Measurements from ENCODE around the gene HS1BP3. TPM values are rescaled to one million over a fixed set of nuclear protein-coding genes. Genes with fewer than 3 reads are reported as not detected.

HS1BP3 gene
- total and polyA plus RNA-seq, 2 of the 13 experiments (the other 11 are each of a cell fraction or from before 2014, with no cell fraction given) = 15.2 to 22.0 TPM

DNA sequence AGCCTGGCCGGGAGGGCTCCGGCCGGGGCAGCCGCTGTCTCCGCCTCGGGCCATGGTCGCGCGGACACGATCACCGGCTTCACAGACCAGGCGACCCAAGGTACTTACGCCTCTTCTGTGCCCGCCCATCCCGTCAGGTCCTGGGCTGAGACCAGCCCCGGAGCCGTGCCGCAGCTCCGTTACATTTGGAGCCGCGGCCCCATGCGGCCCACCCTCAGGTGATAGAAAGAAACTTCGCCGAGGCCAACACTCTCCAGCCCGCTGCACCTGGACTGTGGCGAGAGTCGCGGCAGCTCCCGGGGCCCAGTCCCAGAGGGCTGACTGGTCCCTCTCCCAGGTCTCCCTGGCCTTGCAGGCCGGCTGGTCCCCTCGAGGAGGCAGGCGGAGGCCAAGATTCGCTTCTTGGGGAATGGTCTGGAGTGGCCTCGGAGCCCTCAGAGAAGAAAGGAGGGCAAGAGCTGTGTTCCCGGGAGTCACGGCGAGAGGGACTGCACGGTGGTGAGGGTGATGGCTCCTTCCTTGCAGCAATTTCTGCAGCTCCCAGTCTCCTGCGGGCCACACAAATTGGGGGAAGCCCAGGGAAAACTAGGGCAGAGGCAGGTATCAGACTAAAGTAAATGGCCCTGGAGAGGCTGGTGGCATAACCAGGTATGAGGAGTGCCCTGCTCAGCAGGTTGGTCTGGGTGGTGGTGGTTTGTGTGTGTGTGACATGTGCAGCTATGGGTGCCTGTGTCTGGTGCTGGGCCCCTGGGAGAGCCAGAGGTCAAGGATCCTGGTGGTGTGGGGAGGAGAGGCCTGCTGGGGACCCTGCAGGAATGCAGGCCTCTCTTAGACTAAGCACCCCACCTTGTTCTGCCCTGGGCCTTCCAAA lies 16.9 kb upstream of the HS1BP3 start (continued):
- TF ChIP-seq ARHGAP35 (CRISPR knock-in tag; IDR thresholded peaks at IDR 0.05; ENCODE audit: borderline replicate concordance) = 0 out of 2 replicates have a peak, but pooled peaks have one; percentile 58
- TF ChIP-seq BCL6 (CRISPR knock-in tag; IDR thresholded peaks at IDR 0.05) = 0 out of 2 replicates have a peak, but pooled peaks have one; percentile 14
- TF ChIP-seq GATAD2A (CRISPR knock-in tag; IDR thresholded peaks at IDR 0.05) = peak; percentile 27; the same call in 1 of the 2 replicates
- TF ChIP-seq ZNF24 (IDR thresholded peaks at IDR 0.05) = no peak
- TF ChIP-seq, protein P1, sequence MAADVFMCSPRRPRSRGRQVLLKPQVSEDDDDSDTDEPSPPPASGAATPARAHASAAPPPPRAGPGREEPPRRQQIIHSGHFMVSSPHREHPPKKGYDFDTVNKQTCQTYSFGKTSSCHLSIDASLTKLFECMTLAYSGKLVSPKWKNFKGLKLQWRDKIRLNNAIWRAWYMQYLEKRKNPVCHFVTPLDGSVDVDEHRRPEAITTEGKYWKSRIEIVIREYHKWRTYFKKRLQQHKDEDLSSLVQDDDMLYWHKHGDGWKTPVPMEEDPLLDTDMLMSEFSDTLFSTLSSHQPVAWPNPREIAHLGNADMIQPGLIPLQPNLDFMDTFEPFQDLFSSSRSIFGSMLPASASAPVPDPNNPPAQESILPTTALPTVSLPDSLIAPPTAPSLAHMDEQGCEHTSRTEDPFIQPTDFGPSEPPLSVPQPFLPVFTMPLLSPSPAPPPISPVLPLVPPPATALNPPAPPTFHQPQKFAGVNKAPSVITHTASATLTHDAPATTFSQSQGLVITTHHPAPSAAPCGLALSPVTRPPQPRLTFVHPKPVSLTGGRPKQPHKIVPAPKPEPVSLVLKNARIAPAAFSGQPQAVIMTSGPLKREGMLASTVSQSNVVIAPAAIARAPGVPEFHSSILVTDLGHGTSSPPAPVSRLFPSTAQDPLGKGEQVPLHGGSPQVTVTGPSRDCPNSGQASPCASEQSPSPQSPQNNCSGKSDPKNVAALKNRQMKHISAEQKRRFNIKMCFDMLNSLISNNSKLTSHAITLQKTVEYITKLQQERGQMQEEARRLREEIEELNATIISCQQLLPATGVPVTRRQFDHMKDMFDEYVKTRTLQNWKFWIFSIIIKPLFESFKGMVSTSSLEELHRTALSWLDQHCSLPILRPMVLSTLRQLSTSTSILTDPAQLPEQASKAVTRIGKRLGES (CRISPR knock-in tag; IDR thresholded peaks at IDR 0.05; ENCODE audit: borderline replicate concordance) = no peak
- peak; percentile 71; the same call in 1 of the 2 replicates for TF ChIP-seq REL (CRISPR knock-in tag; conservative IDR thresholded peaks at IDR 0.05)
- peak; percentile 6; the same call in 1 of the 2 replicates for TF ChIP-seq RXRB (CRISPR knock-in tag; IDR thresholded peaks at IDR 0.05; ENCODE audit: borderline replicate concordance)
- TF ChIP-seq ZNF253 (CRISPR knock-in tag; IDR thresholded peaks at IDR 0.05; ENCODE audit: borderline replicate concordance) = peak; percentile 17; the same call in 1 of the 2 replicates
- peak; percentile 21; the same call in 1 of the 2 replicates for TF ChIP-seq KMT2A (CRISPR knock-in tag; IDR thresholded peaks at IDR 0.05)
- peak; percentile 33; the same call in 1 of the 2 replicates for TF ChIP-seq KAT7 (CRISPR knock-in tag; IDR thresholded peaks at IDR 0.05; ENCODE audit: borderline replicate concordance)
- TF ChIP-seq ZNF709 (CRISPR knock-in tag; IDR thresholded peaks at IDR 0.05) = no peak; the same call in 1 of the 2 replicates
- TF ChIP-seq, protein P2, sequence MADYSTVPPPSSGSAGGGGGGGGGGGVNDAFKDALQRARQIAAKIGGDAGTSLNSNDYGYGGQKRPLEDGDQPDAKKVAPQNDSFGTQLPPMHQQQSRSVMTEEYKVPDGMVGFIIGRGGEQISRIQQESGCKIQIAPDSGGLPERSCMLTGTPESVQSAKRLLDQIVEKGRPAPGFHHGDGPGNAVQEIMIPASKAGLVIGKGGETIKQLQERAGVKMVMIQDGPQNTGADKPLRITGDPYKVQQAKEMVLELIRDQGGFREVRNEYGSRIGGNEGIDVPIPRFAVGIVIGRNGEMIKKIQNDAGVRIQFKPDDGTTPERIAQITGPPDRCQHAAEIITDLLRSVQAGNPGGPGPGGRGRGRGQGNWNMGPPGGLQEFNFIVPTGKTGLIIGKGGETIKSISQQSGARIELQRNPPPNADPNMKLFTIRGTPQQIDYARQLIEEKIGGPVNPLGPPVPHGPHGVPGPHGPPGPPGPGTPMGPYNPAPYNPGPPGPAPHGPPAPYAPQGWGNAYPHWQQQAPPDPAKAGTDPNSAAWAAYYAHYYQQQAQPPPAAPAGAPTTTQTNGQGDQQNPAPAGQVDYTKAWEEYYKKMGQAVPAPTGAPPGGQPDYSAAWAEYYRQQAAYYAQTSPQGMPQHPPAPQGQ (CRISPR knock-in tag; IDR thresholded peaks at IDR 0.05; ENCODE audit: borderline replicate concordance) = 0 out of 2 replicates have a peak, but pooled peaks have one; percentile 58
- peak; percentile 41 for TF ChIP-seq HNRNPLL (IDR thresholded peaks at IDR 0.05; ENCODE audit: low read depth, low read length, poor library complexity, severe bottlenecking)
- TF ChIP-seq ZNF225 (CRISPR knock-in tag; IDR thresholded peaks at IDR 0.05) = 0 out of 2 replicates have a peak, but pooled peaks have one; percentile 37
- TF ChIP-seq TBX3 (IDR thresholded peaks at IDR 0.05; ENCODE audit: borderline replicate concordance) = no peak
- TF ChIP-seq ZNF558 (CRISPR knock-in tag; IDR thresholded peaks at IDR 0.05; ENCODE audit: borderline replicate concordance) = 0 out of 2 replicates have a peak, but pooled peaks have one; percentile 37
- peak; percentile 42 for TF ChIP-seq XRCC5 (optimal IDR thresholded peaks at IDR 0.05; ENCODE audit: low read length)
- peak; percentile 64 for TF ChIP-seq ZNF605 (CRISPR knock-in tag; IDR thresholded peaks at IDR 0.05)
- TF ChIP-seq ARID2 (CRISPR knock-in tag; IDR thresholded peaks at IDR 0.05; ENCODE audit: borderline replicate concordance) = 0 out of 2 replicates have a peak, but pooled peaks have one; percentile 68
- no peak for TF ChIP-seq RFX5 (IDR thresholded peaks at IDR 0.05; ENCODE audit: low read depth, low read length)
- TF ChIP-seq ZNF543 (CRISPR knock-in tag; IDR thresholded peaks at IDR 0.05) = peak; percentile 62; the same call in 1 of the 2 replicates
- TF ChIP-seq ZNF251 (CRISPR knock-in tag; IDR thresholded peaks at IDR 0.05) = no peak
- no peak for TF ChIP-seq ZNF33A (CRISPR knock-in tag; IDR thresholded peaks at IDR 0.05; ENCODE audit: borderline replicate concordance)
- TF ChIP-seq EED (CRISPR knock-in tag; IDR thresholded peaks at IDR 0.05) = peak; percentile 31; the same call in 1 of the 2 replicates
- TF ChIP-seq ZFY (CRISPR knock-in tag; IDR thresholded peaks at IDR 0.05) = peak; percentile 88
- no peak for TF ChIP-seq ZBTB21 (CRISPR knock-in tag; IDR thresholded peaks at IDR 0.05)

Data from HepG2 (cell line).